Lung (tissue), 12 donors: ENCODE results near the gene SH3GL1. TPM values are rescaled to one million over a fixed set of nuclear protein-coding genes. Genes with fewer than 3 reads are reported as not detected.

Experiments used
- ATAC-seq: fragments of 200-7000 bp; cut with Tn5 transposase; one replicate; pipeline ENCODE4 v1.9.1; 2020; ENCODE audit warnings: moderate number of reproducible peaks; ENCODE audit not compliant: insufficient read depth, low FRiP score
- DNase-seq, 3 donors: peaks; one replicate each; pipeline ENCODE4 v3.0.0-alpha.2; 2013 to 2017
- H3K27ac ChIP-seq, 2 donors: one replicate each; pipeline ENCODE4 v1.5.1; 2013; ENCODE audit warnings: mild to moderate bottlenecking in 2 of 2, moderate library complexity in 2 of 2, control low read depth in 1 of 2, inconsistent platforms in 1 of 2, low read depth in 1 of 2, low read length in 1 of 2
- H3K27me3 ChIP-seq, 3 donors: one replicate each; pipeline ENCODE4 v1.5.1; 2013; ENCODE audit warnings: low read length in 2 of 3; ENCODE audit not compliant: control insufficient read depth in 3 of 3, insufficient read depth in 3 of 3
- H3K36me3 ChIP-seq, 4 donors: one replicate each; pipeline ENCODE4 v1.5.1; 2013; ENCODE audit warnings: low read length in 4 of 4, mild to moderate bottlenecking in 1 of 4, moderate library complexity in 1 of 4; ENCODE audit not compliant: control insufficient read depth in 4 of 4, insufficient read depth in 4 of 4
- H3K4me1 ChIP-seq, 5 donors: one replicate each; pipeline ENCODE4 v1.5.1; 2013; ENCODE audit warnings: low read length in 5 of 5, mild to moderate bottlenecking in 2 of 5, moderate library complexity in 1 of 5; ENCODE audit not compliant: control insufficient read depth in 5 of 5, insufficient read depth in 5 of 5
- H3K4me3 ChIP-seq: one replicate; pipeline ENCODE4 v1.5.1; 2013; ENCODE audit warnings: mild to moderate bottlenecking, control low read depth, moderate library complexity
- H3K9ac ChIP-seq, 2 donors: one replicate each; pipeline ENCODE4 v1.5.1; 2013; ENCODE audit warnings: low read length in 2 of 2, control low read depth in 1 of 2; ENCODE audit not compliant: insufficient read depth in 1 of 2
- H3K9me3 ChIP-seq, 4 donors: one replicate each; pipeline ENCODE4 v1.5.1; 2013; ENCODE audit warnings: low read length in 3 of 4, mild to moderate bottlenecking in 1 of 4, moderate library complexity in 1 of 4; ENCODE audit not compliant: control insufficient read depth in 4 of 4, insufficient read depth in 3 of 4
- CTCF ChIP-seq: IDR thresholded peaks from 2 replicates; pipeline ENCODE4 v1.5.1; 2012; ENCODE audit warnings: mild to moderate bottlenecking; ENCODE audit errors: control extremely low read depth, extremely low read depth
- WGBS, 2 donors: extraction: QIAGEN DNeasy Blood & Tissue Kit; methylation state at CpG; one replicate each; pipeline ENCODE4 v1.1.7; 2013; 5-methylcytosine and 5-hydroxymethylcytosine counted together
- polyA plus RNA-seq, 2 donors: library from polyadenylated mRNA; stranded (reverse); fragments of 200-250 nt; gene quantifications; one replicate each; pipeline ENCODE4 v1.2.1, GENCODE V29; 2013
- total RNA-seq, 2 donors: library from RNA; depleted of rRNA in 1 of 2; stranded (reverse); fragments of >200 nt in 1 of 2; gene quantifications; one replicate each; pipeline ENCODE4 v1.2.1, GENCODE V29; 2014 to 2021
- donor health status: control.
- donor health status: control.
- donor health status: Bipolar disorder and iron deficiency.
- donor health status: healthy.
- donor health status: DM: yes; HTN: yes; CAD: no.

Gene SH3GL1
- total and polyA plus RNA-seq, 4 donors = 30.6 to 68.6 (median 59.2) TPM

DNA sequence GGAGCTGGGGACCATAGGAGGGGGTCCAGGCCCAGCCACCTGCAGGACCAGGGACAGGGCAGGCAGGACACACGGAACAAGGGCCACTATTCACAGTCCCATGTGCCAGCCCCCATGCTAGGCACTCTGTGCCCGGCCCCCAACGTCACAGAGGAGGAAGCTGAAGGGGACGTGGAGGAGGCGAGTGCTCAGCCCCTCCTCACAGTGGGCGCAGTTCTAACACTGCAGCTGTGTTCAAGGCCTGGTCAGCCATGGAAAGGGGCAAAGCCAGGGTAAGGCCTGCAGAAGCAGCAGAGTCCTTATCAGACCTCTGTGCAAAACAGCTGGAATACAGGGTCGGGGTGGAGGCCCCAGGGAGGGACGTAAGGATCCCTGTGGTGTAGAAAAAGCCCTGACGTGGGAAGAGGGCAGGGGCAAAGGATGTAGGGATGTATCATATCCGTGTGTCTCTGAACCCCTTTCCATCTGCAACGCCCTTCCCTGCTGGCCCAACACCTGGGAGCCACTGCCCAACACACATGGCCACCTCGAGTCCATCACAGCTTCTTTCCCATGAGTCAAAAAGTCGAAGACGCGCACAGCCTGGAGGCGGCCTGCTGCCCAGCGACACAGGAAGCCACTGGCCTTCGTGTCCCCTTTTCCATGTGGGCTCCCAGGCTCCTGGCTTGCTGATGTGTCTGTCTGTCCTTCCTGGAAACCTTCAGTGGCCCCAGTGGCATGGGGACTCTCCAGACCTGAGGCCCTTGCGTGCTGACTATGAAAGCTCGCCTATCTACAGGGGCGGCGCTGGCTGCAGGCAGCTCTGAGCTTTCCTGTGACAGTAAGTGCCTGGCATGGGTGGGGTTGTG, 28.0 kb downstream of the SH3GL1 start:
- H3K4me1 ChIP-seq = peaks cover 22 to 89% (median 69%) of the 10 kb centered on the region in 5 donors
- peaks cover 0 to 4% (median 2%) of the 10 kb centered on the region in 4 donors for H3K36me3 ChIP-seq
- H3K27me3 ChIP-seq = no peaks in the 10 kb centered on the region
- ATAC-seq = no peak
- H3K27ac ChIP-seq = peak overlapping the region in 1 of 2 donors; percentile 92
- no peak for DNase-seq
- H3K4me3 ChIP-seq = no peak overlapping the region
- 88 to 89% methylated on average over 22 of the region's 22 CpGs for WGBS, 2 donors
- H3K9me3 ChIP-seq = no peaks in the 10 kb centered on the region
- peak overlapping the region in 1 of 2 donors; percentile 32 for H3K9ac ChIP-seq
- TF ChIP-seq CTCF = no peak

DNA sequence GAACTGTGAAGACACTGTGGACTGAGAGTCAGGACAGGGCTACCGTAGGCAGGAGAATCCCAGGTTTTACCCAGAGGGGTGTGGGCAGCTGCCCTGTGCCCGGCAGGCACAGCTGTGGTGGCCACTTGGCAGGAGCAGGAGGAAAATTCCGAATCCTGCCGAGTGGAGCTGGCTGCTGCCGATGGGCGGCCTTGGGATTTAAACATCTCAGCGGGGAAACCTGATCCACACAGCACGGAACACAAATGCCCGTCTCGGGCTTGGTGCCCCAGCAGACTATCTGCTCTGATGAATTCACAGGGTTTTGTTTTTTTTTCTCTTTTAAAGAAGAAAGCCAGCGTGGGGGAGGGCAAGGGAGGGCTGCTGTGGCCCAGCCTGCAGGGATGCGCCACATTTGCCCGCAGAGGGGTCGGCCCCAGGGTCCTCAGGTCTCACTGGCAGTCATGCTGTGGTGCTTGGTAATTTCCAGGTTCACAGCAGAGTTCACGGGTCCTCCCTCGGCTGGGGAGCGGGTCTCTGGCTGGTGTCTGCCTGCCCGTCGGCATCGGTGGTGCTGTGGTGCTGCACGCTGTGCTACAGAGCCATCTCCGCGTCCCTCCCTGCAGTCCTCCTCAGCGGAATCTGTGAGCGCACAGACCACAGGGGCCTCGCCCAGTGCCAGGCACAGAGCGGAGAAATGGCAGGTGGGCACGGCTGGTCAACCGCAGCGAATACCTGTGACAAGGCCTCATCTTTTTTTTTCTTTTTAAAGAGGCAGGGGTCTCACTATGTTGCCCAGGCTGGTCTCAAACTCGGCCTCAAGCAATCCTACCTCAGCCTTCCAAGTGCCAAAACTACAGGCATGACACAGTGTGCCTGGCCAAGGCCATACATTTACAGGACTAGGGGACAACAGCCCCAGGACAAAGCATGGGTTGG, 28.8 kb downstream of the SH3GL1 start:
- H3K27me3 ChIP-seq = no peaks in the 10 kb centered on the region
- TF ChIP-seq CTCF = no peak
- peaks cover 0 to 8% (median 4%) of the 10 kb centered on the region in 4 donors for H3K36me3 ChIP-seq
- no peak overlapping the region for H3K9ac ChIP-seq
- peaks cover 22 to 80% (median 64%) of the 10 kb centered on the region in 5 donors for H3K4me1 ChIP-seq
- H3K9me3 ChIP-seq = no peaks in the 10 kb centered on the region
- no peak for DNase-seq
- WGBS, 2 donors = 94 to 95% methylated on average over 31 of the region's 31 CpGs
- ATAC-seq = no peak
- peak overlapping the region in 1 of 2 donors; percentile 92 for H3K27ac ChIP-seq
- H3K4me3 ChIP-seq = no peak overlapping the region

GRCh38 chr19:4370418-4371041, 29.8 kb downstream of the SH3GL1 start:
- no peak overlapping the region for H3K4me3 ChIP-seq
- WGBS, 2 donors = 88% methylated on average over 15 of the region's 15 CpGs
- peak overlapping the region in 1 of 2 donors; percentile 83 for H3K27ac ChIP-seq
- peaks cover 22 to 70% (median 58%) of the 10 kb centered on the region in 5 donors for H3K4me1 ChIP-seq
- DNase-seq (no peak), ATAC-seq (no peak)
- peaks cover 0 to 17% (median 12%) of the 10 kb centered on the region in 4 donors for H3K36me3 ChIP-seq
- H3K9ac ChIP-seq = peak overlapping the region in 1 of 2 donors; percentile 13
- TF ChIP-seq CTCF = no peak
- H3K27me3 ChIP-seq = no peaks in the 10 kb centered on the region
- H3K9me3 ChIP-seq = no peaks in the 10 kb centered on the region
